ENCODE results near the gene SLC23A2.

The SLC23A2 gene

DNA sequence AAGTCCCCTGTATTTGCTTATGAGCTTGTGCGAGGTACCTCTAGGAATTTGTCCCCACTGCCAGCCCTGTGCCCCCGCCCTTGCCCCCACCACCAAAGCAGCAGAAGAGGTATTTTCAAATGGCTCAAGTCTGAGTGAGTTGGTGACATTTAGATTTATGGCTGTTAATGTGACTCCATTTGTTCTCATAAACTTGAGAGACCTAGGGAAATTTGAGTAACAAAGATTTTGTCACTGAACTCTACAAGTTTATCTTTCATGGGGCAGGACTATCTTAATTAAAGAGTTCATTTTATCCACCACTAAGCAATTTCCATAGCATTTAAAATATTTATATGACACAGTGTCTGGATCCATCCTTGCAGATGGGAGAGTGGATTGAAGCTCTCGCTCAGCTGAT lies 171.1 kb downstream of the SLC23A2 start:
- H3K9me3 Mint-ChIP-seq: peaks cover 7% of the 10 kb centered on the region
- H3K27me3 Mint-ChIP-seq: no peaks in the 10 kb centered on the region
- no peak overlapping the region for H3K4me3 Mint-ChIP-seq
- DNase-seq (ENCODE audit: low spot score in 2 of 2): no peak
- peaks cover 2% of the 10 kb centered on the region for H3K4me1 Mint-ChIP-seq
- H3K27ac Mint-ChIP-seq: no peak overlapping the region
- peaks cover 15% of the 10 kb centered on the region for H3K36me3 Mint-ChIP-seq
- no peak for ATAC-seq (ENCODE audit: low read depth)

DNA sequence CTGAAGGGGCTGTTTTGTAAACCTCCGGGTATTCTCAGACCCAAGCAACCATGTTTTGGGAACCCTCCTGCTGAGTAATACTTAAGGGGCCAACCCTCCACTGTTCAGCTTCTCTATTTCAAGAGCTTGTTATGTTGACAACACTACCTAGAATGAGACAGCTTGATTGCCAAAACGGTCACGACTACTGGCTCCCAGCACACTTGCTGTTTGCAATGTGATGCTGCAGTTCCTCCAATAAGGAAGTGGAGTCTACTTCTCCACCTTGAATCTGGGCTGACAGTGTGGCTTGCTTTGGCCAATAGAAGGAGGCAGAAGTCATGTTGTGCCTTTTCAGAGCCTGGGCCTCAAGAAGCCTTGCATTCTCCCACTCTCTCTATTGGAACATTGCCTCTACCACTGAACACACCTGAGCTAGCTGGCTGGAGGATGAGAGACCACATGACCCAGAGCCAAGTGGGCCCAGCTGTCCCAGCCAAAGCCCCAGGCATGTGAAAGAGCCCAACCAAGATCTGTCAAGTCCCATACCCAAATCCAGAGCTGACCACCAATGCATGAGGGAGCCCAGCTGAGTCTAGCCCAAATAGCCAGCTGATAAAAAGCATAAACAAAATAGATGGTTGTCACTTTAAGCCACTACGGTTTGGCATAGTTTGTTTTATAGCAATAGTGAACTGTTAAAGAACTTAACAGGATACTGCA lies 171.6 kb downstream of the SLC23A2 start:
- peaks cover 14% of the 10 kb centered on the region for H3K36me3 Mint-ChIP-seq
- DNase-seq (ENCODE audit: low spot score in 2 of 2): no peak
- H3K9me3 Mint-ChIP-seq: peaks cover 7% of the 10 kb centered on the region
- peak; percentile 27 for ATAC-seq (ENCODE audit: low read depth)
- peak overlapping the region; percentile 45 for H3K27ac Mint-ChIP-seq
- H3K4me3 Mint-ChIP-seq: no peak overlapping the region
- H3K4me1 Mint-ChIP-seq: peaks cover 2% of the 10 kb centered on the region
- H3K27me3 Mint-ChIP-seq: no peaks in the 10 kb centered on the region

DNA sequence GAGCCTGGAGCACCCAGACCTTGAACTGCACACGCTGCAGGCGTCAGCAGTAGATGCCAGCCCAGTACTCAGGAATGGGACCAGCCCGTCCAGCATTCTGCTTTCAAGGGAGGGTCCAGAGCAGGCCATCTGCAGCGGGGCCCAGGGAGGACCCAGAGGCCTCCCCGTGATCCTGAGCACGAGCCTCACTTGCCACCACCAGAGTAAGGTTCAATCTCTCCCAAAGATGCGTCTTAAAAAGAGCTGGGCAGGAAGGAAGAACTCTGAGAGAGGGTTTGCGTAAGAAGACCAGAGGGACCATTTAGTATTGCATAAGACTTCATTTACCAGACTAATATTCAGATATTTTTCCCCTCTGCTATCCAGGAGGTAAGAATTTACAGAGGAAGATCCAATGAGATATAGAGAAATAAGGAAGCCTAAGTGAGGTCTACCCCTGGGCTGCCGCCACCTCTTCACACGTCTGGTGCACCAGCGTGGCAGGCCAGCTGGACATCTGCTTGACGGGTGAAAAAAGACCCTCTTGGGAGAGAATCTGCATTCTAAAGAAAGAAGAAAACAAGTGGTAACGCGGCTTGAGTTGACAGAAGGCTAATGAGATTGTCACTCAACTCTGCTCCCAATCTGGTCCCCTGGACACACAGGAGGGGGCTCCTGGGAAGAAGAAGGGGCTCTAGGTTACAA lies 172.3 kb downstream of the SLC23A2 start:
- no peak for ATAC-seq (ENCODE audit: low read depth)
- H3K27ac Mint-ChIP-seq: no peak overlapping the region

DNA sequence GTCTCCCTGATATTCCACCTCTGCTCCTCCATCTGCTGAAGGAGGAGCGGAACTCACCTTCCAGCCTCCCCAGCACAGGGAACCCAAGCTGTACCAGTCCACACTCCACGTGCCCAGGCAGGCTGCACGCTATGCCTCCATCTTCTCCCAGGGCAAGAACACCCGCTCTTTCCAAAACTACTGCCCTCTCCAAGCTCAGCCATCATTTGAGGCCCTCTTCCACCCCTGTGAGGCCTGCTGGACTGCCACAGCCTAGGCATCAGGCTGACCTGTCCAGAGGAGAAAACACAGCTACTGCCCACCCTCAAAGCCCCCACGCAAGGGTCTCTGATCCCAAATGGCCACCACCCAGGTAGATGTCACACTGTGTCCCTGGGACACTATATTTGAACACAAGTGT lies 179.7 kb downstream of the SLC23A2 start:
- Mint-ChIP-seq H3K36me3 (peaks cover 27% of the 10 kb centered on the region), H3K9me3 (no peaks in the 10 kb centered on the region), H3K27ac (peak overlapping the region; percentile 95), H3K4me1 (peaks cover 45% of the 10 kb centered on the region), H3K4me3 (peak overlapping the region; percentile 100), H3K27me3 (no peaks in the 10 kb centered on the region)
- ATAC-seq (ENCODE audit: low read depth): no peak
- DNase-seq (ENCODE audit: low spot score in 2 of 2): no peak

More for the DNA sequence above, 172.3 kb downstream of the SLC23A2 start:
- no peaks in the 10 kb centered on the region for H3K27me3 Mint-ChIP-seq
- H3K4me3 Mint-ChIP-seq: no peak overlapping the region
- H3K9me3 Mint-ChIP-seq: peaks cover 7% of the 10 kb centered on the region
- H3K4me1 Mint-ChIP-seq: peaks cover 4% of the 10 kb centered on the region
- no peak for DNase-seq (ENCODE audit: low spot score in 2 of 2)
- peaks cover 14% of the 10 kb centered on the region for H3K36me3 Mint-ChIP-seq

DNA sequence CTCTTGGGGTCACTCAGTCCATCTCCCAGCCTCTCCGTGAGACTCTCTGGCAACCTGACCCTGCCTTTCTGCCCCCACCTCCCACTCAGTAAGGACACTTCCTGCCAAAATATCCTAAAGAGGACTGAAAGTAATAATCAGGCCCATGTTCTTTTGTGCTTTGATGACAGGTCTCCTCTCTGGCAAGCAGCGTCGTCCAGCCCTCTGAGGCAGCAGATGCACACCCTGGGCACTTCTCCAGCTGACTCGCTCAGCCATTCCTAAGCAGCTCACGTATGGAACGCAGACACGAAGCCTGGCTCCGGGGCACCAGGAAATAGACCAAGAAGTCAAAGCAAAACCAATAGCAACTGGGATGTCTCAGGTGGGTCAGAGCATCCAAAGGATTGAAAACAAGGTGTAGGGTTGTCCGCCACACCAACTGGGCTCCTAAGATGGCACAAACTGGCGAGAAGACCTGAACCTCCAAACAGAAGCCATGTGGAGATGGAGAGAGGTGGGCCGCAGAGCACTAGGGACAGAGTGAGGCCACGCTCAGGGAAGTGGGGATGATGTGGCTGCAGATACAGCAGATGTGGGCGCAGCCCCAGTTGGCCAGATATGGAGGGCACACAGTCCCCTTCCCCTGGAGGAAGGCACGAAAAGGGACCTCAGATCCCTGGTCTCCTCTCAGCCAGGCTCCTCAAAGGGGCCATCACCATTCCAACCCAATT lies 180.3 kb downstream of the SLC23A2 start:
- H3K4me3 Mint-ChIP-seq: peak overlapping the region; percentile 100
- DNase-seq (ENCODE audit: low spot score in 2 of 2) (no peak), ATAC-seq (ENCODE audit: low read depth) (no peak)
- no peaks in the 10 kb centered on the region for H3K27me3 Mint-ChIP-seq
- peaks cover 49% of the 10 kb centered on the region for H3K4me1 Mint-ChIP-seq
- peak overlapping the region; percentile 95 for H3K27ac Mint-ChIP-seq
- H3K9me3 Mint-ChIP-seq: peaks cover 2% of the 10 kb centered on the region
- H3K36me3 Mint-ChIP-seq: peaks cover 30% of the 10 kb centered on the region

DNA sequence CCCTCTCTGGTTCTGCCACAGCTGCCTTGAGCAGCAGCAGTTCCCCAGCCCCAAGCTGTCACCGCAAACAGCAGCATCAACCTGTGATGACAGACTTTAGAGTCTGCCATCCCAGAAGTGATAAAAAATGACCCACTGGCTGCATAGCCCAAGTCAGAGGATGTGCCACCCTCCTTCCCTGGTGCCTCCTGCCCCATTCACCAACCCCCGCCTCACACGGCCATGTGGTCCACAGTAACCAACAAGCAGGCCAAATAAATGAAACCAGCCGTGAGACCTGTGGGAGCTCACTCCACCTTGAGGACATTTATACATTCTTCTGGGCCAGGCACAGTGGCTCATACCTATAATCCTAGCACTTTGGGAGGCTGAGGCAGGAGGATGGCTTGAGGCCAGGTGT lies 181.4 kb downstream of the SLC23A2 start:
- DNase-seq (ENCODE audit: low spot score in 2 of 2) (no peak), ATAC-seq (ENCODE audit: low read depth) (no peak)
- H3K4me1 Mint-ChIP-seq: peaks cover 57% of the 10 kb centered on the region
- peak overlapping the region; percentile 92 for H3K27ac Mint-ChIP-seq
- peaks cover 2% of the 10 kb centered on the region for H3K9me3 Mint-ChIP-seq
- H3K36me3 Mint-ChIP-seq: peaks cover 29% of the 10 kb centered on the region
- peak overlapping the region; percentile 30 for H3K4me3 Mint-ChIP-seq
- no peaks in the 10 kb centered on the region for H3K27me3 Mint-ChIP-seq

DNA sequence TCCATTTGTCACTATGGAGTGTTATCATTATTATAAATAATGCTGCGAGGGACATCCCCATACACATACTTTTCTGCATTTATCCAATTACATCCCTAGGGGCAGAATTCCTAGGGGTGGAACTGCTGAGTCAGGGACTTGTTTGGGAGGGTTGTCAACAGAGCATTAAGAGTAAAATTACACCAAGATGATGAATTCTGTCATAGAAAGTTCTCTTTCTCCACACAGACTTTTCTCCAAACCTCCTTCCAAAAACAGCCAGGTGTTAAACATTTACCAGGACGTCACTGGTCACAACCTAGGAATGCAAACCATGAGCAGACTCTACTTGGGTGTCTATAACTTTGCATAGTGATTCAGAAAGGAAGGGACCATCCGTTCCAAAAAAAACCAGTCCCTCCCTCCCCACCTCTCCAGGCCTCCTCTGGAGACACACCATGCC lies 184.1 kb downstream of the SLC23A2 start:
- peaks cover 26% of the 10 kb centered on the region for H3K36me3 Mint-ChIP-seq
- peaks cover 70% of the 10 kb centered on the region for H3K4me1 Mint-ChIP-seq
- H3K4me3 Mint-ChIP-seq: no peak overlapping the region
- H3K27me3 Mint-ChIP-seq: no peaks in the 10 kb centered on the region
- DNase-seq (ENCODE audit: low spot score in 2 of 2): no peak
- no peak for ATAC-seq (ENCODE audit: low read depth)
- H3K27ac Mint-ChIP-seq: peak overlapping the region; percentile 92
- peaks cover 2% of the 10 kb centered on the region for H3K9me3 Mint-ChIP-seq

DNA sequence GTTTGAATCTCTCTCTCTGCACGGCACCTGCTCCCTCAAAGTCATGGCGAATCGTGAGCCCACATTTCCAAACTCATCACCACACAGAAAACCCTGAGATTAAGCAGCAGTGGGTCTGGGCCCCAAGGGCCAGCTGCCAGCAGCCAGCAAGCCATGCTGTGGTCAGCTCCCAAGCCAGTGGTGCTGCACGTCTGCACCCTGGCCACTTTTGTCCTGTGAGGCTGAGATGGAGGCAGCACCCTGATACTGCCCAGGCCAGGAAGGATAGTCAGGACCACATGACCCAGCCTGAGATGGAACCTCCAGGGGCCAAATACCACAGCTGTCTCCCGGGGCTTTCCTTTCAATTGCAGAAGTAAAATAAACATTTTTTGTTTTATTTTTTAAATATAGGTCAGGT lies 185.7 kb downstream of the SLC23A2 start:
- H3K9me3 Mint-ChIP-seq: peaks cover 2% of the 10 kb centered on the region
- H3K27ac Mint-ChIP-seq: peak overlapping the region; percentile 100
- H3K4me3 Mint-ChIP-seq: peak overlapping the region; percentile 89
- no peaks in the 10 kb centered on the region for H3K27me3 Mint-ChIP-seq
- ATAC-seq (ENCODE audit: low read depth) (no peak), DNase-seq (ENCODE audit: low spot score in 2 of 2) (peak in 1 of 2 donors; percentile 25)
- H3K36me3 Mint-ChIP-seq: peaks cover 16% of the 10 kb centered on the region
- H3K4me1 Mint-ChIP-seq: peaks cover 68% of the 10 kb centered on the region

DNA sequence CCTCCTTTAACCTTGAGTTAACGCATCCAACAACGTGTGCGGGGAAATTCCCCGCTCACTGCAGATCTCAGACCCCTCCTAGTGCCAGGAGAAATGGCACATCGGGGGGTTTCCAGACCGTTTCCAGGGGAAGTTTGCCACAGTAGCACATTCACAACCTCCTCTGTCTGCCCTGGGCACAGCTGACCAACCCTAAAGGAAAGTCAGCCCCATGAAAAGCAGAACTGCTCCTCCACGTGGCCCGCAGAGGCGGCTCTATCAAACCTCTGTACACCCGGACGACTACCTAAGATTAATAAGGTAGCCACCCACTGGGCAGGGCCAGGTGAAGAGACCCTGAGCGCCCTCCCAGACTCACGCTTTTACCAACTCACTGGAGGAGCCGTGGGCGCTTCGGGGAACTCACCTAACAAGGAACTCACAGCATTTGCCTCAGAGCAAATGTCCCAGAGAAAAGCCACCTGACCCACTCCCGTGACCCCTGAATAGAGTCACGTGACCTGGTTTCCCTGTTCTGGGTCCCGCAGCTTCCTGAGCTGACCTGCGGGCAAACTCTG lies 186.5 kb downstream of the SLC23A2 start:
- no peaks in the 10 kb centered on the region for H3K27me3 Mint-ChIP-seq
- H3K4me3 Mint-ChIP-seq: peak overlapping the region; percentile 89
- DNase-seq (ENCODE audit: low spot score in 2 of 2): peak; percentile 79 to 89
- peaks cover 2% of the 10 kb centered on the region for H3K9me3 Mint-ChIP-seq
- ATAC-seq (ENCODE audit: low read depth): peak; percentile 57
- peaks cover 16% of the 10 kb centered on the region for H3K36me3 Mint-ChIP-seq
- H3K4me1 Mint-ChIP-seq: peaks cover 70% of the 10 kb centered on the region
- peak overlapping the region; percentile 100 for H3K27ac Mint-ChIP-seq

DNA sequence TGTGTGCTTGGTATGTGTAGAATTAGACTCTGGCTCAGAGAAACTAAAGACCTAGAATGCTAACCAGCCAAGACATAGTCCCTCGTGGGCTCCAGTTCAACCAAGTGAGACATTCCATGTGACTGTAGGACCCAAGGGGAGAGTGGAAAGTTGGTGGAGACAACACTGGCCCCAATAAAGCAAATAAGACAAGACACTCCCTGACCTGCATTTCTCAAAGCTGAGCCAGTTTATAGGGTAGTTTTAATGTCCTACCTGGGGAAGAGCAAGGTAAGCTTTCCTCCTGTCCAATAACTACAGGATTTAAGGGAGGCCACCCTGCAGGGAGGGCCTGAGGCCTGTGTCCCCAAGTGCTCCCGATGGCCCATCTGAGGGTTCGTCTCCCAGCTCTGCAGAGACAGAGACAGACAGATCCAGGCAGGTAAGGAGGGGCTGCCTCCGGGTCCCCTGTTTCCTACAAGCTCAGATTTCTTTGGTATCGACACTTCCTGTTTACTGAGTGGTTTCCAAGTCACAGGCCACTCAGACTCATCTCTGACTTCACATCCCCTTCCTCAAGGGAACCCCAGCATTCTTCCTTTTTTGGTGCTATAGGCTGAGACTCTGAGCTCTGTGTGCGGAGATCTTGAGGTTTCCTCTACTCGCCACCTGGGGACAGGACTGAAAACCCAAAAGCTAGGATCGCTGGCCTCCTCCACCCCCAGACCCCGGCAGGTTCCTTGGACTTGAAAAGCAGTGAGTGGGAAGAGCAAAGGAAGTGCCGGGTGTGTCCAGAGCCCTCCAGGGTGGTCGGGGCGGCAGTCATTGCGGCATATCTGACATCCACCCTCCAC lies 187.2 kb downstream of the SLC23A2 start:
- Mint-ChIP-seq H3K4me3 (peak overlapping the region; percentile 89), H3K9me3 (peaks cover 2% of the 10 kb centered on the region), H3K4me1 (peaks cover 71% of the 10 kb centered on the region), H3K36me3 (peaks cover 15% of the 10 kb centered on the region), H3K27me3 (no peaks in the 10 kb centered on the region), H3K27ac (peak overlapping the region; percentile 100)
- peak; percentile 52 for ATAC-seq (ENCODE audit: low read depth)
- peak in 1 of 2 donors; percentile 66 for DNase-seq (ENCODE audit: low spot score in 2 of 2)

DNA sequence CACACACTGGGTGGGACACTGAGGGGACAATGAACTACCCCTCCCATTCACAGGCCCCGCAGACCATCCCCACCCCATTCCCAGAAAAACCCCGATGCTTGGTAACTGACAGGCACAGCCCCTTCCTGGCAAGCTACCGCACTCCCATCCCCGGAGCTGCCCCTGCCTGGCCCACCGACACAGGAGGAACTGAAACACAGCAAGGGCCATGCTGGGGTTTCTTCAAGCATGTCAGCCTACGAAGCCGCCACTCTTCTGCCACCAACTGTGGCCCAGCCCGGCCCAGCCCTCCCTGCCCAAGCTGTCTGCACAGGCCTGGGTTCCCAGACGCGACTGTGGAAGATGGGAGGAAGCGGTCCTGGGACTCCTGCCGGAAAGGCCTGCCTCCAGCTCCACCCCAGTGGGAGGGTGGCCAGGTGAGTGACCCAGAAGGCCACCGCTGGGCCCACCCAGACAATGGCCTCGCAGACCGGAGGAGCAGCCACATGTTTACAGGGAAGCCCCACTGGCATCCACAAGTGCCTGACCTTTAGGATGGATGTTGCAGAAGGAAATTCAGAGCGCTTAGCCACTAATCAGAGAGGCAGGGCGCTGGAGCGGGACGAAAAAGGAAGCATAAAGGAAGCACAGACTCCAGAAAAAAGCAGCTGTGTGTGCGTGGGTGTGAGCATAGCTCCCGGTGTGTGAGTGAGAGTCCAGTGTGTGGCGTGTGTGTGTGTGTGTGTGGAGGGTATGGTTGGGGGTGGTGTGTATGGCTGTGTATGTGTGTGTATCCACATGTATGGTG lies 188.0 kb downstream of the SLC23A2 start:
- Mint-ChIP-seq H3K27ac (peak overlapping the region; percentile 100), H3K27me3 (no peaks in the 10 kb centered on the region), H3K36me3 (peaks cover 9% of the 10 kb centered on the region), H3K4me3 (peak overlapping the region; percentile 89), H3K4me1 (peaks cover 68% of the 10 kb centered on the region), H3K9me3 (peaks cover 2% of the 10 kb centered on the region)
- peak; percentile 70 to 77 for DNase-seq (ENCODE audit: low spot score in 2 of 2)
- ATAC-seq (ENCODE audit: low read depth): peak; percentile 42

DNA sequence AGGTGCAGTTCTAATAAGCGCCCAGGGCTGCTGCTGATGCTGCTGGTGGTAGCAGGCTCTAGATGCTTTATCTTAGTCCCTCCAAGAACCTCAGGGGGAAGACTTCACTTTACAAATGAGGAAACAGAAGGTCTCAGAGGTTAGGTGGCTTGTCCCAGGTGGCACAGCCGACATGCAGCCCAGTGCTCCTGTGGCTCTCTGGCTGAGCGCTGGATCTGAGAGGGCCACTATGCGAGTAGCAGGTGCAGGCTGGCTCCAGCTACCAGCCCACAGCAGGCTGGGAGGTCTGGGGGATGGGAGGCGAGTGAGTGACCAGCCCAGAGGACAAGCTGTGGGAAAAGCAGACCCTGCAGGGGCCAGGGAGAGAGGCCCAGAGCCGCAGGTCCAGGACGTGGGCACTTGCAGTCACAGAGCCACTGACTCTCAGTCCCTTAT lies 188.7 kb downstream of the SLC23A2 start:
- Mint-ChIP-seq H3K36me3 (peaks cover 14% of the 10 kb centered on the region), H3K4me3 (peak overlapping the region; percentile 89), H3K4me1 (peaks cover 70% of the 10 kb centered on the region), H3K27ac (peak overlapping the region; percentile 100), H3K27me3 (no peaks in the 10 kb centered on the region), H3K9me3 (peaks cover 2% of the 10 kb centered on the region)
- DNase-seq (ENCODE audit: low spot score in 2 of 2) (peak; percentile 51 to 68), ATAC-seq (ENCODE audit: low read depth) (peak; percentile 12)

Measured in memory B cell (primary cell).